ENCODE data around the gene SUN3. TPM values are rescaled to one million over a fixed set of nuclear protein-coding genes. Genes with fewer than 3 reads are reported as not detected.
"Not testable (repeated sequence)": the region's sequence is repeated elsewhere in the genome, so short reads cannot be mapped to it uniquely, and the experiment has no call there.

The SUN3 gene
- total and polyA plus RNA-seq, 2 experiments from 2014 or later, result not detected

DNA sequence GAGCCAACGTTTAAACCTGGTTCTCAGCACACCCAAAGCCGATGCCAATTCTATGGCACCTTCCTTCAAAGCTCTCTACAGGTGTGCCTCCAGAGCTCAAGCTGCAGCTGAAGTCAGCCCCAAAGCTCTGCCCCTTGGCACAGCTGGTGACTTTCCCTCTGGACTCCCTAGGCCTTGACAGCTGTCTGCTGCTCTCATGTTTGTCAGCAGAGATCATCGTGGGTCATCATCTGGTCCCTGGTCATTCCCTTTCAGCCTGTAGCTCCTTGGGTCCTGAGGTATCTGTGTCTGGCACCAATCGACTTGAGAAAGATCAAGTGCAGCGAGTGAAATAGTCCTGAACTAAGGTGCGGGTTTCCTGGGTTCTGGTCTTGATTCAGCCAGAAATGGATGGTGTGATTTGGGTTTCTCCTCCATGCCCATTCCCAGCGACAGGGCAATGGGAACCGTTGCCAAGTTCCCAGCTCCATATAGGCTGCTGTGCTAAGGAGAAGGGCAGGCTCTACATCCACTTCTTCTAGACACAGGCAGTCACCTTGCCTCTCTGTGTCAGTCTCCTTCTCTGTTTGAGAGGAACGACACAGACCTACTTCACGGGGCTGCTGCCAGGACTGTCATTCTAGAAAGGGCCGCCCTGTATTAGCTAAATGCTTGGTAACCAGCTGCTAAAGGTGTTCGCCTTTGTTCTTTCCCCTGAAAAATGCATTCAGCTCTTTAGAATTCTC lies 84.2 kb downstream of the SUN3 start:
- TF ChIP-seq EZH2 (IDR thresholded peaks at IDR 0.05; ENCODE audit: insufficient read depth, poor library complexity, severe bottlenecking) (no peak), EZH2phosphoT487 (IDR thresholded peaks at IDR 0.05; ENCODE audit: insufficient read depth, low read depth) (no peak)
- Histone ChIP-seq H3K9me3 (ENCODE audit: low read depth) (no peaks in the 10 kb centered on the region), H2AFZ (no peak overlapping the region), H3K4me3 (no peak overlapping the region), H3K4me1 (ENCODE audit: insufficient read depth) (peaks cover 38% of the 10 kb centered on the region), H3F3A (ENCODE audit: insufficient read depth) (peaks cover 22% of the 10 kb centered on the region), H3K4me2 (ENCODE audit: unreplicated experiment) (no peak overlapping the region), H3K79me2 (ENCODE audit: insufficient read depth) (no peaks in the 10 kb centered on the region), H4K20me1 (ENCODE audit: insufficient read depth) (no peaks in the 10 kb centered on the region), H3K27ac (no peak overlapping the region), H3K27me3 (replicated peaks; ENCODE audit: insufficient read depth) (no peaks in the 10 kb centered on the region), H3K9ac (no peak overlapping the region), H3K36me3 (ENCODE audit: low read depth) (no peaks in the 10 kb centered on the region), H3K9me2 (ENCODE audit: insufficient read depth) (no peaks in the 10 kb centered on the region)
- 73 to 75% methylated on average over 12 of the region's 12 CpGs for WGBS, 2 experiments (ENCODE audit: low coverage in 1 of 2, low lambda C conversion rate in 2 of 2, missing lambda C conversion rate in 2 of 2)
- in situ Hi-C loops (cut with MboI), result no loop called here
- no peak for DNase-seq

DNA sequence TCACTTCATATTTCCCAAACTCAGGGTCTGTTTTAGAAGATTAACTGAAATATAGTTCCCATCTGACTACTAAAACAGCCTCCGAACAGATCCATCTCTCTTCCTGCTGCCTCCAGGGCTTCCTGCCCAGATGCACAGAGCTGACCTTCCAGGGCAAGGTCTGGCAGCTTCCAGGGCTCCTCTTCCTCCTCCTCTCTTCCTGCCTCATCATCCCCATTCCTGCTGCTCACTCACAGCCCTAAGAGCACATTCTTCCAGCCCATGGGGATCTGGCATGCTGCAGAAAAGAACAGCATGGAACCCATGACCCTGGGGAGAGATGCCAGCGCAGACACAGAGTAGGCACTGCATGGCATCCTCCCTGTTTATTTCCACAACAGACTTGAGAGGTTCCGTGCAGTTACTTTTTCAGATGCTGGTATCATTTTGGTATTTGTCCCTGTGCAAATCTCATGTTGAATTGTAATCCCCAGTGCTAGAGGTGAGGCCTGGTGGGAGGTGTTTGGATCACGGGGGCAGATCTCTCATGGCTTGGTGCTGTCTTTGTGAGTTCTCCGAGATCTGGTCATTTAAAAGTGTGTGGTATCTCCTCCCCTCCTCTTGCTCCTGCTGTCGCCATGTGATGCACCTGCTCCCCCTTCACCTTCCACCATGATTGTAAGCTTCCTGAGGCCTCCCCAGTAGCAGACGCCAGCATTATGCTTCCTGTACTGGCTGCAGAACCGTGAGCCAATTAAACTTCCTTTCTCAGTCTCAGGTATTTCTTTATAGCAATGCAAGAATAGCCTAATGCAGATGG lies 85.0 kb downstream of the SUN3 start:
- H3K9me3 ChIP-seq (ENCODE audit: low read depth), result no peaks in the 10 kb centered on the region
- no peak overlapping the region for H3K9ac ChIP-seq
- H3K27me3 ChIP-seq (replicated peaks; ENCODE audit: insufficient read depth), result no peaks in the 10 kb centered on the region
- H3K27ac ChIP-seq, result no peak overlapping the region
- 0 out of 2 replicates have a peak overlapping the region, but pooled peaks have one; percentile 54 for H2AFZ ChIP-seq
- DNase-seq, result no peak
- TF ChIP-seq EZH2 (IDR thresholded peaks at IDR 0.05; ENCODE audit: insufficient read depth, poor library complexity, severe bottlenecking), result no peak
- no peak for TF ChIP-seq EZH2phosphoT487 (IDR thresholded peaks at IDR 0.05; ENCODE audit: insufficient read depth, low read depth)
- H3K4me1 ChIP-seq (ENCODE audit: insufficient read depth), result peaks cover 42% of the 10 kb centered on the region
- no peaks in the 10 kb centered on the region for H3K79me2 ChIP-seq (ENCODE audit: insufficient read depth)
- H3K4me3 ChIP-seq, result no peak overlapping the region
- in situ Hi-C loops (cut with MboI), result no loop called here
- no peaks in the 10 kb centered on the region for H3K36me3 ChIP-seq (ENCODE audit: low read depth)
- H3K4me2 ChIP-seq (ENCODE audit: unreplicated experiment), result no peak overlapping the region
- H3F3A ChIP-seq (ENCODE audit: insufficient read depth), result peaks cover 22% of the 10 kb centered on the region
- H3K9me2 ChIP-seq (ENCODE audit: insufficient read depth), result no peaks in the 10 kb centered on the region
- H4K20me1 ChIP-seq (ENCODE audit: insufficient read depth), result no peaks in the 10 kb centered on the region
- WGBS, 2 experiments (ENCODE audit: low coverage in 1 of 2, low lambda C conversion rate in 2 of 2, missing lambda C conversion rate in 2 of 2), result 91 to 95% methylated on average over 8 of the region's 8 CpGs

DNA sequence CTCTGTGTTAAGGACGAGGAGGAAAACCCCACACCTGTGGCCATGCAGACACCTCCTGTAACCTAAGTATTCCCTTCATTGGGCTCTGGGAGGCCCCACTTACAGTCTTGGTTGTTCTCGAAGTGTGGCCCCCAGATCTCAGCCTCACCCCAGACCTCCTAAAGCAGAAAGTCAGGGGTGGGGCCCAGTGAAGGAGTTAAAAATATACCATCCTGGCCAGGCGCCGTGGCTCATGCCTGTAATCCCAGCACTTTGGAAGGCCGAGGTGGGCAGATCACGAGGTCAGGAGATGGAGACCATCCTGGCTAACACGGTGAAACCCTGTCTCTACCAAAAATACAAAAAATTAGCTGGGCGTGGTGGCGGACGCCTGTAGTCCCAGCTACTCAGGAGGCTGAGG lies 86.3 kb downstream of the SUN3 start:
- Histone ChIP-seq H3F3A (ENCODE audit: insufficient read depth) (peaks cover 22% of the 10 kb centered on the region), H3K4me2 (ENCODE audit: unreplicated experiment) (peak overlapping the region; percentile 49), H3K4me1 (ENCODE audit: insufficient read depth) (peaks cover 42% of the 10 kb centered on the region), H3K27ac (peak overlapping the region; percentile 89)
- H3K9ac ChIP-seq; H3K9me2 ChIP-seq (ENCODE audit: insufficient read depth); H2AFZ ChIP-seq; H4K20me1 ChIP-seq (ENCODE audit: insufficient read depth); H3K36me3 ChIP-seq (ENCODE audit: low read depth); H3K9me3 ChIP-seq (ENCODE audit: low read depth); DNase-seq; H3K79me2 ChIP-seq (ENCODE audit: insufficient read depth); H3K27me3 ChIP-seq (replicated peaks; ENCODE audit: insufficient read depth); in situ Hi-C loops (cut with MboI); H3K4me3 ChIP-seq: not testable (repeated sequence)
- WGBS, 2 experiments (ENCODE audit: low coverage in 1 of 2, low lambda C conversion rate in 2 of 2, missing lambda C conversion rate in 2 of 2), result 86 to 90% methylated on average over 8 to 10 of the region's 10 CpGs

- in situ Hi-C loops (cut with MboI), result no loop called here
Observed at GRCh38 chr7:47942132-47942531, 86.8 kb downstream of the SUN3 start.

More at GRCh38 chr7:47942132-47942531, 86.8 kb downstream of the SUN3 start:
- Histone ChIP-seq H3K4me2 (ENCODE audit: unreplicated experiment) (peak overlapping the region; percentile 49), H3K9me3 (ENCODE audit: low read depth) (no peaks in the 10 kb centered on the region), H3K36me3 (ENCODE audit: low read depth) (no peaks in the 10 kb centered on the region), H3K9me2 (ENCODE audit: insufficient read depth) (no peaks in the 10 kb centered on the region), H3K4me3 (peak overlapping the region; percentile 37; the same call in 1 of the 2 replicates), H3K27ac (peak overlapping the region; percentile 89), H2AFZ (peak overlapping the region; percentile 53), H3K27me3 (replicated peaks; ENCODE audit: insufficient read depth) (no peaks in the 10 kb centered on the region), H3K79me2 (ENCODE audit: insufficient read depth) (no peaks in the 10 kb centered on the region), H3F3A (ENCODE audit: insufficient read depth) (peaks cover 22% of the 10 kb centered on the region), H4K20me1 (ENCODE audit: insufficient read depth) (no peaks in the 10 kb centered on the region), H3K9ac (peak overlapping the region; percentile 63), H3K4me1 (ENCODE audit: insufficient read depth) (peaks cover 42% of the 10 kb centered on the region)
- TF ChIP-seq EZH2phosphoT487 (IDR thresholded peaks at IDR 0.05; ENCODE audit: insufficient read depth, low read depth), result no peak
- no peak for TF ChIP-seq EZH2 (IDR thresholded peaks at IDR 0.05; ENCODE audit: insufficient read depth, poor library complexity, severe bottlenecking)
- peak; percentile 57 for DNase-seq
- WGBS, 2 experiments (ENCODE audit: low coverage in 1 of 2, low lambda C conversion rate in 2 of 2, missing lambda C conversion rate in 2 of 2), result 48 to 56% methylated on average over 10 of the region's 10 CpGs
